HCT116 (cell line): ENCODE measurements around the gene DNM2. TPM values are rescaled to one million over a fixed set of nuclear protein-coding genes. Genes with fewer than 3 reads are reported as not detected.
A peak's percentile ranks its signal among the peaks of the same experiment; 100 is the strongest.

Source experiments
- ATAC-seq: fragments of 200-7000 bp; cut with Tn5 transposase; 2 replicates; pipeline ENCODE4 v1.9.1; 2020; ENCODE audit warnings: mild to moderate bottlenecking, moderate library complexity
- BruUV-seq: library from RNA; stranded (reverse); fragments of 400-500 nt; replicated peaks from 2 replicates; lab custom pipeline; 2021; lab: Mats Ljungman, UMichigan
- CTCF ChIA-PET: fragments of 300-600 bp; sonication (Branson Sonifier 250); formaldehyde crosslinking; loops from one replicate; lab custom pipeline; 2021; ENCODE audit warnings: antibody characterized with exemption; lab: Charles Lee
- POLR2A ChIA-PET: fragments of 300-600, 350-600 bp; sonication (Branson Sonifier 250); formaldehyde crosslinking; loops from one replicate; lab custom pipeline; 2021; ENCODE audit warnings: antibody characterized with exemption; lab: Charles Lee
- RAD21 ChIA-PET, 2 experiments: fragments of 300-600 bp; sonication (Branson Sonifier 250); formaldehyde crosslinking; loops; one replicate each; lab custom pipeline; 2023; ENCODE audit warnings: low total read pairs in 2 of 2; ENCODE audit not compliant: uncharacterized antibody in 2 of 2, unreplicated experiment in 2 of 2, low non-redundant PET in 1 of 2; lab: Charles Lee
- DNase-seq: peaks from one replicate; pipeline ENCODE4 v3.0.0-alpha.2; 2010; ENCODE audit warnings: low read depth, low spot score
- H2AFZ ChIP-seq: fragments of 200-600 bp; shearing (Covaris generic), sonication (generic); 2 replicates; pipeline ENCODE4 v1.6.1; 2017; ENCODE audit warnings: low read depth, mixed run types, mixed read lengths, antibody characterized with exemption, low read length; ENCODE audit not compliant: poor library complexity, severe bottlenecking
- H3K27ac ChIP-seq: 2 replicates; pipeline ENCODE4 v1.5.1; 2012; ENCODE audit warnings: low read depth, low read length
- H3K27me3 ChIP-seq: fragments of 200-600 bp; sonication (generic); 2 replicates; pipeline ENCODE4 v1.6.1; 2016; ENCODE audit warnings: mixed run types, low read length, mixed read lengths; ENCODE audit not compliant: insufficient read depth
- H3K36me3 ChIP-seq, 2 experiments: fragments of 200-500 bp in 1 of 2; fragments of 200-600 bp in 1 of 2; sonication (Bioruptor generic) in 1 of 2; sonication (generic) in 1 of 2; 2 replicates each; pipeline versions ENCODE4 v1.5.1 to v1.6.1; 2014 to 2016; ENCODE audit warnings: low read length in 2 of 2, inconsistent platforms in 1 of 2, mixed read lengths in 1 of 2, mixed run types in 1 of 2; ENCODE audit not compliant: insufficient read depth in 2 of 2, control insufficient read depth in 1 of 2
- H3K4me1 ChIP-seq, 2 experiments: fragments of 200-600 bp in 1 of 2; sonication (generic) in 1 of 2; 2 replicates each; pipeline versions ENCODE4 v1.5.1 to v1.6.1; 2012 to 2017; ENCODE audit warnings: low read length in 2 of 2, inconsistent platforms in 1 of 2, mild to moderate bottlenecking in 1 of 2, mixed read lengths in 1 of 2, mixed run types in 1 of 2, moderate library complexity in 1 of 2; ENCODE audit not compliant: insufficient read depth in 2 of 2, control insufficient read depth in 1 of 2
- H3K4me2 ChIP-seq: fragments of 200-600 bp; sonication (generic); 2 replicates; pipeline ENCODE4 v1.6.1; 2017; ENCODE audit warnings: mixed run types, low read length, mixed read lengths
- H3K4me3 ChIP-seq, 2 experiments: fragments of 200-600 bp in 1 of 2; sonication (generic) in 1 of 2; replicated peaks in 1 of 2; 2 replicates each; pipeline ENCODE4 v1.5.1; 2011 to 2016; ENCODE audit warnings: low read length in 2 of 2, control low read depth in 1 of 2, low read depth in 1 of 2, mild to moderate bottlenecking in 1 of 2, mixed read lengths in 1 of 2, mixed run types in 1 of 2
- H3K79me2 ChIP-seq: fragments of 200-600 bp; sonication (generic); 2 replicates; pipeline ENCODE4 v1.6.1; 2017; ENCODE audit warnings: mild to moderate bottlenecking, mixed run types, low read length, moderate library complexity, mixed read lengths; ENCODE audit not compliant: insufficient read depth
- H3K9ac ChIP-seq: fragments of 200-600 bp; sonication (generic); 2 replicates; pipeline ENCODE4 v1.6.1; 2016; ENCODE audit warnings: low read length, mixed read lengths
- H3K9me2 ChIP-seq: fragments of 200-600 bp; sonication (generic), shearing (Covaris generic); 2 replicates; pipeline ENCODE4 v1.6.1; 2017; ENCODE audit warnings: mixed run types, mild to moderate bottlenecking, moderate library complexity; ENCODE audit not compliant: insufficient read depth
- H3K9me3 ChIP-seq, 2 experiments: fragments of 200-500 bp in 1 of 2; fragments of 200-600 bp in 1 of 2; sonication (Bioruptor generic) in 1 of 2; sonication (generic) in 1 of 2; 2 replicates each; pipeline ENCODE4 v1.6.1; 2014 to 2017; ENCODE audit warnings: low read length in 2 of 2, mixed read lengths in 2 of 2, inconsistent platforms in 1 of 2, low read depth in 1 of 2, mild to moderate bottlenecking in 1 of 2, mixed run types in 1 of 2, moderate library complexity in 1 of 2; ENCODE audit not compliant: control insufficient read depth in 1 of 2, insufficient read depth in 1 of 2
- H4K20me1 ChIP-seq: fragments of 200-600 bp; sonication (generic), shearing (Covaris generic); 2 replicates; pipeline ENCODE4 v1.6.1; 2017; ENCODE audit warnings: mixed run types, mild to moderate bottlenecking, moderate library complexity; ENCODE audit not compliant: insufficient read depth
- CBX3 ChIP-seq: IDR thresholded peaks from 2 replicates; pipeline ENCODE4 v1.6.1; 2012; ENCODE audit warnings: low read depth
- ELF1 ChIP-seq: IDR thresholded peaks from 2 replicates; pipeline ENCODE4 v1.6.1; 2012; ENCODE audit warnings: low read depth, borderline replicate concordance
- ZFX ChIP-seq: fragments of 450-650 bp; IDR thresholded peaks from 2 replicates; pipeline ENCODE4 v1.6.1; 2017
- intact Hi-C: fragments of 100-400 bp; cut with micrococcal nuclease; formaldehyde crosslinking; loops from 2 replicates; pipeline ENCODE4 v1.10.0; 2022
- total RNA-seq: library from RNA; stranded (reverse); gene quantifications from one replicate; pipeline ENCODE4 v1.2.1, GENCODE V29; 2021; ENCODE audit not compliant: unreplicated experiment
- TF ChIP-seq, protein P1 (sequence below): IDR thresholded peaks from 2 replicates; pipeline ENCODE4 v1.6.1; 2012; ENCODE audit warnings: low read depth
- TF ChIP-seq, protein P2 (sequence below): IDR thresholded peaks from 2 replicates; pipeline ENCODE4 v1.6.1; 2012

Gene DNM2
- total RNA-seq, 1 experiment from 2014 or later: 183 TPM

DNA sequence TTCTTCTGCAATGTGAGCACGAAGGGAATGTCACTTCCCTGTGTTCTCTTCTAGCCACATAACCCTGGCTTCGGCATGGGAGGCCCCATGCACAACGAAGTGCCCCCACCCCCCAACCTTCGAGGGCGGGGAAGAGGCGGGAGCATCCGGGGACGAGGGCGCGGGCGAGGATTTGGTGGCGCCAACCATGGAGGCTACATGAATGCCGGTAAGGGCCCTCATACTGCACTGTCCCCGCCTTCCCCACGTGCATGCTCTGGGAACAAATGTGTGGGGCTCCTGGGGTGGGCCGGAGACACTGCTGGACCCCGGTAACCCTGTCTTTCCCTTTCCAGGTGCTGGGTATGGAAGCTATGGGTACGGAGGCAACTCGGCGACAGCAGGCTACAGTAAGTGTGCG is 34.3 kb upstream of the DNM2 start:
- peaks cover 12% of the 10 kb centered on the region; the same call in 1 of the 2 replicates for H4K20me1 ChIP-seq

DNA sequence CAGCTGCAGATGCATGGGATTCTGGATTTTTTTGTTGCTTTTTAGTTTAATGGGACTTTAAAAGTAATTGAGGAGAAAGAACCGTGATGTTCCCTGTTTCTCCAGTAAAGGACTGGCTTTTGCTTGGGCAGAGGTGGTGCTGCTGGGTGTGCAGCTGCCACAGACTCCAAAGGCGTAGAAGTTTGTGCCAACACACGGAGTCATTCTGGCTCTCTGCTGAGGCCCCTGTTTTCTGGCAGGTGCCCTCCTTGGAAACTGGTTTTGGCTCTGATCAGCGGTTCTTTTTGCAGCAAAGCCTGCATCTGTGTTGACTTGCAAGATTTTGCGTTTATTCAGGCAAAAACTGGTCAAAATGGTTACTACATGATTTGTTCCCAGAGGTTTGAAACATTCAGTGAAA is 32.7 kb upstream of the DNM2 start:
- Histone ChIP-seq H3K27me3 (no peaks in the 10 kb centered on the region), H3K36me3 (peaks cover 77 to 83% of the 10 kb centered on the region in 2 experiments), H3K9me3 (no peaks in the 10 kb centered on the region), H3K27ac (no peak overlapping the region), H3K9ac (no peak overlapping the region), H3K4me1 (no peaks in the 10 kb centered on the region), H4K20me1 (peaks cover 9% of the 10 kb centered on the region; the same call in 1 of the 2 replicates), H3K9me2 (no peaks in the 10 kb centered on the region), H3K4me3 (no peak overlapping the region), H3K4me2 (no peak overlapping the region), H2AFZ (no peak overlapping the region), H3K79me2 (peaks cover 87% of the 10 kb centered on the region)
- TF ChIP-seq ELF1 (no peak), CBX3 (no peak), ZFX (no peak)
- TF ChIP-seq, protein P1, sequence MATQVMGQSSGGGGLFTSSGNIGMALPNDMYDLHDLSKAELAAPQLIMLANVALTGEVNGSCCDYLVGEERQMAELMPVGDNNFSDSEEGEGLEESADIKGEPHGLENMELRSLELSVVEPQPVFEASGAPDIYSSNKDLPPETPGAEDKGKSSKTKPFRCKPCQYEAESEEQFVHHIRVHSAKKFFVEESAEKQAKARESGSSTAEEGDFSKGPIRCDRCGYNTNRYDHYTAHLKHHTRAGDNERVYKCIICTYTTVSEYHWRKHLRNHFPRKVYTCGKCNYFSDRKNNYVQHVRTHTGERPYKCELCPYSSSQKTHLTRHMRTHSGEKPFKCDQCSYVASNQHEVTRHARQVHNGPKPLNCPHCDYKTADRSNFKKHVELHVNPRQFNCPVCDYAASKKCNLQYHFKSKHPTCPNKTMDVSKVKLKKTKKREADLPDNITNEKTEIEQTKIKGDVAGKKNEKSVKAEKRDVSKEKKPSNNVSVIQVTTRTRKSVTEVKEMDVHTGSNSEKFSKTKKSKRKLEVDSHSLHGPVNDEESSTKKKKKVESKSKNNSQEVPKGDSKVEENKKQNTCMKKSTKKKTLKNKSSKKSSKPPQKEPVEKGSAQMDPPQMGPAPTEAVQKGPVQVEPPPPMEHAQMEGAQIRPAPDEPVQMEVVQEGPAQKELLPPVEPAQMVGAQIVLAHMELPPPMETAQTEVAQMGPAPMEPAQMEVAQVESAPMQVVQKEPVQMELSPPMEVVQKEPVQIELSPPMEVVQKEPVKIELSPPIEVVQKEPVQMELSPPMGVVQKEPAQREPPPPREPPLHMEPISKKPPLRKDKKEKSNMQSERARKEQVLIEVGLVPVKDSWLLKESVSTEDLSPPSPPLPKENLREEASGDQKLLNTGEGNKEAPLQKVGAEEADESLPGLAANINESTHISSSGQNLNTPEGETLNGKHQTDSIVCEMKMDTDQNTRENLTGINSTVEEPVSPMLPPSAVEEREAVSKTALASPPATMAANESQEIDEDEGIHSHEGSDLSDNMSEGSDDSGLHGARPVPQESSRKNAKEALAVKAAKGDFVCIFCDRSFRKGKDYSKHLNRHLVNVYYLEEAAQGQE: no peak
- no peak for ATAC-seq
- DNase-seq: no peak
- ChIA-PET RAD21 (no interaction called here), POLR2A (no interaction called here), CTCF (no interaction called here)
- BruUV-seq: TSS peak; percentile 32
- intact Hi-C loops: no loop called here

More for the DNA sequence above, 34.3 kb upstream of the DNM2 start:
- no TSS peak for BruUV-seq
- no peak overlapping the region for H3K4me3 ChIP-seq
- intact Hi-C loops: no loop called here
- no peak for TF ChIP-seq ELF1
- TF ChIP-seq, protein P2, sequence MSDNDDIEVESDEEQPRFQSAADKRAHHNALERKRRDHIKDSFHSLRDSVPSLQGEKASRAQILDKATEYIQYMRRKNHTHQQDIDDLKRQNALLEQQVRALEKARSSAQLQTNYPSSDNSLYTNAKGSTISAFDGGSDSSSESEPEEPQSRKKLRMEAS: no peak
- CTCF ChIA-PET: no interaction called here
- POLR2A ChIA-PET: no interaction called here
- H3K4me1 ChIP-seq: no peaks in the 10 kb centered on the region
- no peaks in the 10 kb centered on the region for H3K27me3 ChIP-seq
- no peak overlapping the region for H2AFZ ChIP-seq
- H3K9me3 ChIP-seq: no peaks in the 10 kb centered on the region
- no peaks in the 10 kb centered on the region for H3K9me2 ChIP-seq
- no peak overlapping the region for H3K27ac ChIP-seq
- H3K79me2 ChIP-seq: peaks cover 93% of the 10 kb centered on the region
- RAD21 ChIA-PET: no interaction called here
- no peak overlapping the region for H3K9ac ChIP-seq
- H3K36me3 ChIP-seq: peaks cover 77 to 83% of the 10 kb centered on the region in 2 experiments
- DNase-seq: no peak
- no peak for ATAC-seq
- H3K4me2 ChIP-seq: no peak overlapping the region
